Left lung (tissue), 10 donors: Measurements from ENCODE around the gene OPCML. TPM values are rescaled to one million over a fixed set of nuclear protein-coding genes. Genes with fewer than 3 reads are reported as not detected.

Experiments used
- ATAC-seq: fragments of 200-7000 bp; cut with Tn5 transposase; one replicate; pipeline ENCODE4 v1.9.1; 2020; ENCODE audit warnings: moderate library complexity
- DNase-seq, 4 donors: peaks; one replicate each; pipeline ENCODE4 v3.0.0-alpha.2; 2013 to 2020
- H3K27ac ChIP-seq, 2 donors: fragments of 200-600 bp; sonication (generic) in 1 of 2; one replicate each; pipeline versions ENCODE4 v1.5.0 to v1.8.0; 2020 to 2021
- H3K27me3 ChIP-seq, 2 donors: fragments of 200-600 bp; sonication (generic) in 1 of 2; one replicate each; pipeline versions ENCODE4 v1.5.0 to v1.8.0; 2020 to 2021
- H3K36me3 ChIP-seq, 2 donors: fragments of 200-600 bp; sonication (generic) in 1 of 2; one replicate each; pipeline versions ENCODE4 v1.5.0 to v1.8.0; 2020 to 2021
- H3K4me1 ChIP-seq, 2 donors: fragments of 200-600 bp; one replicate each; pipeline ENCODE4 v1.8.0; 2021
- H3K4me3 ChIP-seq, 2 donors: fragments of 200-600 bp; sonication (generic) in 1 of 2; one replicate each; pipeline versions ENCODE4 v1.5.0 to v1.8.0; 2020 to 2021; ENCODE audit warnings: mild to moderate bottlenecking in 1 of 2
- H3K9me3 ChIP-seq, 2 donors: fragments of 200-600 bp; sonication (generic) in 1 of 2; one replicate each; pipeline versions ENCODE4 v1.5.0 to v1.8.0; 2020 to 2021
- intact Hi-C, 2 donors: fragments of 100-400 bp; cut with DNase I; formaldehyde crosslinking; loops; one replicate each; pipeline versions ENCODE4 v1.11.2 to v1.14.2; 2022
- polyA plus RNA-seq, 6 donors: library from polyadenylated mRNA; unstranded; fragments of 120-200 nt; gene quantifications; one replicate each; pipeline ENCODE4 v1.2.1, GENCODE V29; 2013; ENCODE audit not compliant: insufficient read length in 6 of 6
- total RNA-seq, 2 donors: library from RNA; stranded (reverse); fragmentation: NEBNext Ultra II Directional; extraction: Animal tissue kit (Norgen Biotek cat#: 25700); gene quantifications; one replicate each; pipeline ENCODE4 v1.2.1, GENCODE V29; 2021
- TF ChIP-seq, protein P1 (sequence below), 2 donors: fragments of 200-600 bp; sonication (generic) in 1 of 2; IDR thresholded peaks; one replicate each; pipeline versions ENCODE4 v1.5.0 to v1.8.0; 2021; ENCODE audit warnings: antibody characterized with exemption in 2 of 2
- donor health status: DM: no; HTN: yes; CAD: no.
- donor health status: DM: no; HTN: no; CAD: no.

Gene OPCML
- total and polyA plus RNA-seq, 8 donors, result 0.98 to 5.3 (median 1.9) TPM; not detected in 2

DNA sequence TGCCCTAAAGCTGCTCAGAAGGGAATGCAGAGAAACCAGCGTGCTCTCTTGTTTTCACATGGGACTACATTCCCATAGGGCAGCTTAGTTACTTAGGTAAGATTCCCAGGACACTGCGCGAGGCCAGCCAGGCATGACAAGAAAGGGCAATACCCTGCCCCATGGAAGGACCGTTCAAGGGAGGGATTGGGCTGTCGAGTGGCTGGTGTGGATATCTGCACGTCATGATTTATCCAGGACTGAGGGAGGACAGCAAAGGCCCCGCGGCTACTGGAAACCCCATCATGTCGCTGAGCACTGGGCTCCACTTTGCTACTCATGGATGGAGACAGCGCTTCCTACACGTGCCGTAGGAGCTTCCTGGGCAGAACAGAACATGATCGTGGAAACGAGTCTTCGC is 169.4 kb downstream of the OPCML start:
- Histone ChIP-seq H3K36me3 (no peaks in the 10 kb centered on the region), H3K27me3 (no peaks in the 10 kb centered on the region), H3K4me1 (no peaks in the 10 kb centered on the region), H3K4me3 (no peak overlapping the region), H3K9me3 (peaks cover 0 to 7% of the 10 kb centered on the region in 2 donors), H3K27ac (no peak overlapping the region)
- TF ChIP-seq, protein P1, sequence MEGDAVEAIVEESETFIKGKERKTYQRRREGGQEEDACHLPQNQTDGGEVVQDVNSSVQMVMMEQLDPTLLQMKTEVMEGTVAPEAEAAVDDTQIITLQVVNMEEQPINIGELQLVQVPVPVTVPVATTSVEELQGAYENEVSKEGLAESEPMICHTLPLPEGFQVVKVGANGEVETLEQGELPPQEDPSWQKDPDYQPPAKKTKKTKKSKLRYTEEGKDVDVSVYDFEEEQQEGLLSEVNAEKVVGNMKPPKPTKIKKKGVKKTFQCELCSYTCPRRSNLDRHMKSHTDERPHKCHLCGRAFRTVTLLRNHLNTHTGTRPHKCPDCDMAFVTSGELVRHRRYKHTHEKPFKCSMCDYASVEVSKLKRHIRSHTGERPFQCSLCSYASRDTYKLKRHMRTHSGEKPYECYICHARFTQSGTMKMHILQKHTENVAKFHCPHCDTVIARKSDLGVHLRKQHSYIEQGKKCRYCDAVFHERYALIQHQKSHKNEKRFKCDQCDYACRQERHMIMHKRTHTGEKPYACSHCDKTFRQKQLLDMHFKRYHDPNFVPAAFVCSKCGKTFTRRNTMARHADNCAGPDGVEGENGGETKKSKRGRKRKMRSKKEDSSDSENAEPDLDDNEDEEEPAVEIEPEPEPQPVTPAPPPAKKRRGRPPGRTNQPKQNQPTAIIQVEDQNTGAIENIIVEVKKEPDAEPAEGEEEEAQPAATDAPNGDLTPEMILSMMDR (IDR thresholded peaks at IDR 0.05), result no peak
- DNase-seq (no peak), ATAC-seq (no peak)
- intact Hi-C loops, result no loop called here

DNA sequence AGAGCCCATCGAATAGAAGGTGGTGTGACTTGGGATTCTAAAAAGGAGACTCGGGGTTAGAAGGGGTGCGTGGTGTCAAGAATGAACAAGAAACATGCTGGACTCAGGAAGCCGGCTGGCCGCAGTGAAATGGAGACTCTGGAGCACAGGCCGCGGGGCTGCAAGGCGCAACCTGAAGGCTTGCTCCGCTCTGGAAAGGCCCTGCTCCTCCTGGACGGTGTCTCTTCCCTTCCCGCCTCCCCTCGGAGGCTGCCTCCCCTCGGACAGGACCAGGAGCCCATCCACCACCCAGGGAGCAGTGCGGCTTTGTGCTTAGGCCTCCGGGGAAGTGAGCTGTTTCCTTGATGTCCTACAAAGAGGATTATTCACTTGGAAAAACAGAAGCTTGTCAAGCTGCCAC is 170.1 kb downstream of the OPCML start:
- TF ChIP-seq, protein P1 (IDR thresholded peaks at IDR 0.05), result no peak
- no peak overlapping the region for H3K4me3 ChIP-seq
- peaks cover 0 to 7% of the 10 kb centered on the region in 2 donors for H3K9me3 ChIP-seq
- DNase-seq (peak in 1 of 4 donors; percentile 67), ATAC-seq (no peak)
- intact Hi-C loops, result no loop called here
- no peak overlapping the region for H3K27ac ChIP-seq
- no peaks in the 10 kb centered on the region for H3K36me3 ChIP-seq
- no peaks in the 10 kb centered on the region for H3K4me1 ChIP-seq
- H3K27me3 ChIP-seq, result no peaks in the 10 kb centered on the region

DNA sequence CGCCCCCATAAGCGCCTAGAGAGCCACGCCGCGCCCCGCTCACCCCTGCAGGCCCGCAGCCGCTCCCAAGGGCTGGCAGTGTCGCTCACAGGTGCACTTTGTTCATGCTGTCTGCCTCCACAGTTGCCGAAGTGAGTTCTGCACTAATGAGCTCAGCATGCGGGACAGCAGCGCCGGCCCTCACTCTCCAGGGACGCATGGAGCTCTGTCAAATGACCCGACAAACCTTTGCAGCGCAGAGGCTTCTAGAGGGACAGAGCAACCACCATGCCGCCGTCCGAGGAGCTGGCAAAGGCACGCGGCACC is 170.7 kb downstream of the OPCML start:
- TF ChIP-seq, protein P1 (IDR thresholded peaks at IDR 0.05), result no peak
- no peaks in the 10 kb centered on the region for H3K4me1 ChIP-seq
- H3K27ac ChIP-seq, result no peak overlapping the region
- H3K27me3 ChIP-seq, result no peaks in the 10 kb centered on the region
- H3K4me3 ChIP-seq, result no peak overlapping the region
- DNase-seq (peak in 1 of 4 donors; percentile 62), ATAC-seq (no peak)
- H3K36me3 ChIP-seq, result no peaks in the 10 kb centered on the region
- intact Hi-C loops, result no loop called here
- peaks cover 0 to 7% of the 10 kb centered on the region in 2 donors for H3K9me3 ChIP-seq

DNA sequence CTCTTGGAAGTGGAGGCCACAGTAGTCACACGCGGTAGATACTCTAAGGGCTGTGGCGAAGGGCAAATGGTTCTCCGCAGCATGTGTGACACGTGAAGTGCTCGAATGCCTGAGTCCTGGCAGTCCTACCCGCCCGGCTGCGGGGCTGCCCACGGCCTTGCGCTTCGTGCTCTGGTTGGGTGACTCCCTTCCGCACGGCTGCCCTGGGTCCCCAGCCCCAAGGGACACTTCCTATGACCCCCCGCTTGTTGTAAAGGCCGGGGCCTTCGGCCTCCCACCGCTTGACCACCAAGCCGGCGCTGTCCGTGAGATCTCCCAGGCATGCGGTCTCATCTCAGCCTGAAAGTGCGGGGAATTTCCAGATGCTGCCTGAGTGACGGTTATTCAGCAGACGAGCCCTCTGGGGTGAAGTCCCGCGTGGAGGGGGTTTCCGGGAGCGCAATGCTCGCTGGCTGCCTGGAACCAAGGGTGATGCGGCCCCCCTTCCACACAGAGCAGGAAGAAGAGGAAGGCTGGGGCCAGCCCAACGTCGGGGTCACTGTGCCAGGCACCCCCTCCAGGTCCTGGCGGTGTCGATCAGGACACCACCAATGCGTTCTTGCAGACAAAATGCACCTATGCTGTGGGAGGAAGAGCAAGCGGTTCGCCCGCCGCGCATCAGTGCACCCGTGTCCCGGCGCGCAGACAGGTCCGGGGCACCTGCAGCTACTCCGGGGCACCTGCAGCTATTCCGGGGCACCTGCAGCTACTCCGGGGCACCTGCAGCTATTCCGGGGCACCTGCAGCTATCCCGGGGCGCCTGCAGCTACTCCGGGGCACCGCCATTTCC is 171.2 kb downstream of the OPCML start:
- Histone ChIP-seq H3K4me3 (no peak overlapping the region), H3K36me3 (no peaks in the 10 kb centered on the region), H3K27me3 (no peaks in the 10 kb centered on the region), H3K9me3 (peaks cover 0 to 7% of the 10 kb centered on the region in 2 donors), H3K27ac (no peak overlapping the region), H3K4me1 (no peaks in the 10 kb centered on the region)
- TF ChIP-seq, protein P1 (IDR thresholded peaks at IDR 0.05), result no peak
- no peak for ATAC-seq
- DNase-seq, result peak in 1 of 4 donors; percentile 53
- intact Hi-C loops, result no loop called here

DNA sequence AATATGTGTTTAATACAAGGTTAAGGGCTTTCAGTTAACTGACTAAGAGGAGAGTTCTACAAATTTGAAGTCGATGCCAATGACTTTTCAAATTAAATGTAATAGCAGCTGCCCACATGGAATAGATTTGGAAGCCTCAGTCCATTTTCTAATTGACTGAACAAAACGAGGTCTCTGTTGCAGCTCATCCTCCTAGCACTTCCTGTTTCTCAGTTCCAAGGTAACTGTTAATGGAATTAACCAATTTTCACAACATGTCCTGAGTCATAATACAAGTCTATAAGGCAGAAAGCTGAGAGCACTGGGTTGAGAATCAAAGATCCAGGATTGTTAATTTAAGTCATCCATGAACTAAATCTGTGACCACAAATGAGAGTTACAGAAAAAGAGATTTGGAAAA is 177.2 kb downstream of the OPCML start:
- no peak overlapping the region for H3K27ac ChIP-seq
- H3K27me3 ChIP-seq, result no peaks in the 10 kb centered on the region
- TF ChIP-seq, protein P1 (IDR thresholded peaks at IDR 0.05), result no peak
- no peak for DNase-seq
- intact Hi-C loops, result no loop called here
- ATAC-seq, result no peak
- H3K36me3 ChIP-seq, result no peaks in the 10 kb centered on the region
- H3K9me3 ChIP-seq, result no peaks in the 10 kb centered on the region
- no peak overlapping the region for H3K4me3 ChIP-seq
- no peaks in the 10 kb centered on the region for H3K4me1 ChIP-seq
